GM19351 (cell line): ENCODE data around the gene ANKRD33B.
"Not testable (repeated sequence)": the region's sequence is repeated elsewhere in the genome, so short reads cannot be mapped to it uniquely, and the experiment has no call there.

ENCODE experiments used
- ATAC-seq: cut with Tn5 transposase; IDR thresholded peaks from one replicate; pipeline ENCODE4 v1.9.1; 2021; ENCODE audit warnings: mild to moderate bottlenecking, moderate library complexity; ENCODE audit not compliant: unreplicated experiment

ANKRD33B gene

DNA sequence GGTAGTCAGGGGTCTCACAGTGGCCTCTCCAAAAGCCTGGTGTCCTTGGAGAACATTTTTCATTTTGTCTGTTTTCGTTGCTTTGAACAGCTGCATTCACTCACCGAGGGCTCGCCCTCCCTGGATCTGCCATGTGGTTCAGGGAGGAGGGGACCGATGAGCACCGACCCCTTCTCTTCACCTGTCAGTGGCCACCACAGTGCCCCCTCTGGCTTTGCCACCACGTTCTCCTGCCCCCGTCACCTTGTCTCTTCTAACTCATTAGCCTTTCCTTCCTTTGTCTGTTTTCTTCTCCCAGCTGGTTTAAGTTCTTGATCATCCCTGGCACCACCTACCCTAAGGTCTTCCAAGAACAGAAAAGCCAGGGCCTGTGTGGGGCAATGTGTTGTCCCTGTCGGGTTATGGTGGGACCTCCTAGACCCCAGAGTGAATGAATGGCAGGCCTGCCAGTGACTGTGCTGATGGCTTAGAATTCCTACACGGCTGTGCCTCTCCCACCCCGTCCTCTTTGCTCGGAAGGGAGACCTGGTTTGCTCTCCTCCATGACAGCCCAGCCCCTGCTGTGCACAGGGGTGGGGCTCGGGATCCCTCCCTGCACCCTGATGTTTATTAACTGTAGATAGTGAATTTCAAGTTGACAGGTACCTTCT is 90.0 kb downstream of the ANKRD33B start:
- ATAC-seq, result no peak

DNA sequence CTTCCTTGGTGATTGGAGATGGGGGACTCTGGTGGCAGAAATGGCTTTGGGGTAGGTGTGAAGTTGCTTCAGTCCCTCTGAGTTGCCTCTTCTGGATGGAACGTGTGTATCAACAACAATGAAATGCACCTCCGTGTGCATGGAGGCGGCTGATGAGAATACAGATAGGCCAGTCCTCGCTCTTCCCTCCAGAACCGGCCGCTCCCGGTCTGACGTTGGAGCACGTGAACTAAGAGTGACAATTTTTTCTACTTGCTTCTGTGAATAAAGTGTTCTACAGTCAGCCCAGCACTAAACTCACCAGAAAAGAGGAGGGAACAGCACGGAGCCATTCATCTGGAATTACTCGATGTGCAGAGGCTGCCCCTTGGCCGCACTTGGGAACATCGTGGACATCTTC is 90.7 kb downstream of the ANKRD33B start:
- ATAC-seq, result no peak

DNA sequence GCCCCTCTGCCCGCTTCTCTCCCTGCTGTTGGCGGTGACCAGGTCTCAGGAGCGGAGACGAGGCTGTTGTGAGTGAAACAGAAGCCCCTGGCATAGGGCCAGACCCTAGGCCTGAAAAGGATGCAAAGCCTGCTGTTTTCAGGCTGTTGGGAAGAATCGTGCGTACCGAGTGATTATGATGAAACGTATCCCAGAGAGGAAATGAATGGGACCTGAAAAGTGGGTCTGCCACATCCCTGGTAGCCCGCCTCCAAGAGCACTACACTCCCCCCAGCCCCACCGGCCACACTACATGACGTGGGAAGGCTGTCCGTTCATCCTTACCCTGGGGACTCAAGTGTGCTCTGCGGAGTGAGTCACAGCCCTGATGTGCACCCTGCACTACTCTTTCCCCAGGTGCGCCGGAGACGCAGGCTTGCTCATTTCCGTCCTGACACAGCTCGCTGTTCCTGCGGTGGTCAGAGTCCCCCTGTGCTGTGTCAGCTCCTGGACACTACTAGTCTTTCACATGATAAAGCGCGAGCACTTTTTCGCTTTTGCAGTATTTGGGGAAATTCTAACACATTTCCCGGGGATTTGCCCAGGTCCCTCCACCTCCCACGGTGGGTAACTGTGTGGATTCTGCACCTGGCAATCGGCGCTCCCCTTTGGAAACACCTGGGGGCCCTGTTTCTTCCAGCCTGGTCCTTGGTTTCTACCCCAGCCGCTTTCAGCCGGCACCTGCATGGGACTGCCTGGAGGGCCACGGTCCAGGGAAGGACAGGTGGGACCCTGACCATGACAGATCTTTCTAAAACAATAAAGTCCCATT is 91.5 kb downstream of the ANKRD33B start:
- ATAC-seq, result peak; percentile 94

DNA sequence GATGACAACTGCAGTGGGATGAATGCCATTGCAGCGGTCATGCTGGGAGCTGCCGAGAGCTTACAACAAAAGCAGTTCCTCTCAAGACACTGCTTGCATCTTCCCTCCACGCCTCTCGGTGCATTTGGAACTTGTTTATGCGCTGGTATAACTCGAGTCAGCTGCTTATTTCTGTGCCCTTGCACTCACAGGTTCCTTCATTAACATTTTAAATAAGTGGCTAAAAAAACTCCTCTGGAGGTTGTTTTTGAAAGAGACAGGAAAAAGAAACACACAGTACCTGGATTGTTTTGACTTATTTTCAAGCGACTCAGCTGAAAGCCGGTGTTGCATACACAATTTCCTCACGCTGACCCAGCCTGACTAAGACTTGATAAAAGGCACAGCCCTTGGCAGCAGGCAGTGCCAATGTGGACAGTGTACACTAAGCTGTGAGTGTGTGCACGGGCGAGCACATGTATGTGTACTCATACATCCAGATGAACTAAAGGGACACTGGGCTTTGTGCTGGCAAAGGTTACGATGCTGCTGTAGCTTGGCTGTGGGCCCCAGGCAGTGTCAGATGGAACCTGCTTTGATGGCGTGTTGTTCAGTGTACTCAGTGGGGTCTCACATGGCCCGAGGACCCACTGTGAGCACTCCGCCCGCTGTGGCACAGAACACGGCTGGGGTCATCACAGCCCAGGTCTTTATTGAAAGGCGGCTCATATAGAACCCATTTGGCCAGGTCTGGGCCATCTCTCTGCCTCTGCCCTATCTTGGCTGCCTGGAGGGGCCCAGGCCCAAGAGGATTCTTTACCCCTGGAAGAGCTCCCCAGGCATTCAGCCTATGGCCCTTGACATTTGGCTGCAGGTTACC is 92.3 kb downstream of the ANKRD33B start:
- ATAC-seq, result no peak

DNA sequence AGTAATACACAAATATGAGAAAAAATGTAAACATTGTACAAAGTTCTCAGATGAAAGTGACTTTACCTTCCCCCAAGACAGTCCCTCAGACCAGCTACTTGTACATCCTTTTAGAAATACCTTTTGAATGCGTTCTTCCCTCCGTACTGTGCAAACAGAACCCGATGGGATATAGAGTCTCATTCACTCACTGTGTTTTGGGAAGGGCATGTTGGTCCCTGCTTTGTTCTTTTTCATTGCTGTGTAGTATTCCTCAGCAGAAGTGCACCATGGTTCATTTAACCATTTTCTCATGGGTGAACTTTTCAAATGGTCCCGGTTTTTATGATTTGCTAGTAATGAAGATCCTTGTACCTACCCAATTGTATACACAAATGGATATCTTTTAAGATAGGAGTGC is 94.4 kb downstream of the ANKRD33B start:
- ATAC-seq, result no peak

DNA sequence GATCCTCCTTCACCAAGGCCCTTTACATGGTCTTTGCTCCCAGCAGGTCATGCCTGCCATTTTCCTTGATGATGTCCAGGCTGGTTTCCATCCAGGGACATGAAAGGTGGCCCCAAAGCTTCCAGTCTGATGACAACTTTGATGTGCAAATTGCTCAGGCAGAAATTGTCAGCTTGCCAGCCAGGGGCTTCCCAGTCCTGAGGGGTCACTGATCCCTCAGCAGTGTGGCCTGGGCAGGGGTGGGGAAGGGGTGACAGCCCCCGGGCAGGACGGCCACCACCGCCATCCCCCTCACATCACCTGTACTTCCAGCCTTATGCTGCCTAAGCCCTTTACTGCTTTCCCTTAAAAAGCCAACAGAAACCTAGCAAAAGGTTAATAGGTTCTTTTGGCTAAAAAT is 96.3 kb downstream of the ANKRD33B start:
- no peak for ATAC-seq

DNA sequence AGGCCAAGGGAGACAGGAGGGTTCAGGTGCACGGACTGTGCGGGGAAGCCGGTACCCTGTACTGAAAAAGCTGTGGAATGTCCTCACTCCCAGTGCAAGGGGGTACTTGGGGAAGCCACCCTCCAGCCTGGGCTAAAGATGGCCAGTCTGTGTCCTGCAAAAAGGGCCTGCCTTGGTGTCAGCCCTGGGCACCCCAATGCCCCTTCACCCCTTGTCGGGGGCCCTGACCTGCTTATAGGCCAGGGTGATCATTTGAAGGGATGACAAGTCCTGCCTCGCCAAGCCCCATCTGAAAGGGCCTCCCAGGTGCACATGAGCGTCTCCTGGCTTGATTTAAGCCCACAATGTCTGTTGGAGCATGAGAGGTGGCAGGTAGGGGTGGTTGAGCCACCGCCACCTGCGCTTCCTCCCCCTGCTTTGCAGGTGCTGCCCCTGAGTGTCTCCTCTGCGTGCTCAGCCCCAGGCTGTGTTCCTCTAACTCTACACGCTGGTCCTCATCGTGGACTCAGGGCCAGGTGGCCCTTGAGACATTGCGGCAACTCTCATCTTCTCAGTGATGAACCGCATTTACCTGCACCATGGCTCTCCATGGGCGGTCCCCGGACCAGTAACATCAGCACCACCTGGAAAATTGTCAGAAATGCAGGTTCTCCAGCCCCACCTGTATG is 97.0 kb downstream of the ANKRD33B start:
- ATAC-seq, result no peak

DNA sequence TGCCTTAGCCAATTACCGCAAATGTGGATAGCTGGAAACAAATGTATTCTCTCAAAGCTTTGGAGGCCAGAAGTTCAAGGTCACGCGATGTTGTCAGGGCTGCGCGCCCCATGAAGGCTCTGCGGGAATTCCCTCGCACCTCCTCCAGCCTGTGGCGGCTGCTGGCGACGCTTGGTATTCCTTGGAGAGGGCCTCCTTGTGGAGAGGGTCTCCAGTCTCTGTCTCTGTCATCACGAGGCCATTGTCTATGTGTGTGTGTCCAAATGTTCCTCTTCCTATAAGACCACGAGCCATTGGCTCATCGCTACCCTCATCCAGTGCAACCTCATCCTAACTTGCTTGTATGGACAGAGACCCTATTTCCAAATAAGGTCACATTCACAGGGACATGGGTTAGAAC is 97.5 kb downstream of the ANKRD33B start:
- no peak for ATAC-seq

DNA sequence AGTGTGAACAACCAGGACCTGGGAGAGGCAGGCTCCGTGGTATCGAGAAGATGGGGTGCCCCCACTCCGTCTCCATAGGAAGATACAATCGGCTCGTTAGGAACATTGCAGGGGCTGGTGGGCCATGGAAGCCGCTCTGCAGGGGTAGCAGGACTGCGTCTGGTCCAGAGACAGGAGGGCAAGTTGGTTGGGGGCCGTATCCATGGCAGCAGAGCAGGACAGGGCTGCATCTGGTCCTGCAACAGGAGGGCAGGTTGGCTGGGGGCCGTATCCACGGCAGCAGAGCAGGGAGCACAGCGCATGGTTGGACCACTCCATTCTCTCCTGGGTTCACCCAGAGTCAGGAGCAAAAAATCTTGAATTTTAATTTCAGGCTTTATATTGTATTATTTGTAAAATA is 98.2 kb downstream of the ANKRD33B start:
- ATAC-seq, result no peak

DNA sequence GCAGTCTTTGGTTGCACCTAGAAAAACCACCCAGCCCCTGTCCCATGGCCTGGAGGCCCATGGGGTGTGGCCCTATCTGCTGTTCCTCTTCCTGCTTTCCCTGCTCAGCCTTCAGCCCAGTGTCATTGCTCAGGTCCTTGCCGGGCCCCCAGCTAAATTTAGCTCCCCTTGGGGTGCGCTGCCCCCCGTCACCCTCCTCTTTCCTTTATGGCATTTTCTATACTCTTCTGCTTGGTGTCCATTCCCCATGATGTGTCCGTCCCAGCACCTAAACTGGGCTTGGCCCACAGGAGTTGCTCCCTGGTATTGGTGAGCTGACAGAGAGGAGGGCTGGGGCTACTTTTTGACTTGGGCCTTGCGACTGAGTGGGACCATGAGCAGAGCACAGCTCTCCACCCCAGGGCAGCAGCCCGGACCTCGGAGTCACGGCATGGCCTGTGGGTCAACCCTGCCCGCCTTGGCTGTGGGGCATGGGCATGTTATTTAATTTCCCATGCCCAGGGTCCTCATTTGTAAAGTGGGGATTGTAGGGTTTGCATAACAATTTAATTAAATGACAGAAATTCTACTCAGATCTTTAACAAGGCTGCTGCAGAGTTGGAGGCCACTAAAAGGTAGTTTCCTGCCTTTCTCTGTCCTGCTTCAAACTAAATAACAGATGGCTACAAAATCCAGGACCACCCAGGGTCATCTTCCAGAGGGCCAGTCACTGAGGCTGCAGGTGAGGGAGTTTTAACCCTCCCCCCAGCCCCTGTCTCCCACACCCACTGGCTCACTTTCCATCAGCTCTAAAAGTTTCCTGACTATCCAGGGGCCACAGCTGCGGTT is 99.0 kb downstream of the ANKRD33B start:
- no peak for ATAC-seq

DNA sequence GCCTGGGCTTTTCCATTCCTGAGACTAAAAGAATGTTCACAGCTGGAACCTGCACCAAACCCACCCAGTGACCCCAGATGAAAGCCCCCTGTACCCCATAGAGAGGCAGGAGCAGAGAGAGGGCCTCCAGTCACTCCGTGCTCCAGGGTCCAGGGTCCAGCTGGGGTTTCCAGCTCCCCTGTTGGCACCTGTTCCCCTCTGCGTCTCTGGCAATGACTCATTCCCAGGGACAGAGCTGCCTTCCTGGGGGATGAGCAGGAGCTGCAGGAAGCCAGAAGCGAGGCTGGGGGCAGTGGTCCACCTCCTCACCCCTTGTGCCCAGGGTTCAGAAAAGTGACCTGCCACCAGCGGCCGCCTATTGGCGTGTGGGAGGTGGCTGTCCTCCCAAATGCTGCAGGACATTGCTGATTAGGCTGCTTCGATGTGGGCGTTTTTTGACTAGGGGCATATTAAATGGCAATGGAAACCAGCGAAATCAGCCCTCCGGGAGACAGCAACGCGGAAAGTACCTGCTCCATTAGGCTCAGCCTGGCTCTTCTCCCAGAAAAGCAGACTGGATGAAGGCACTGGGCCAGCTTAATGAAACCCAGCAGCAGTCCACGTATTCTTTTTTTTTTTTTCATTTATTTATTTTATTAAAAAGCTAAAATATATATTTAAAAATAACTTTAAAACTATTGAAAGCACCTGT is 99.8 kb downstream of the ANKRD33B start:
- no peak for ATAC-seq

DNA sequence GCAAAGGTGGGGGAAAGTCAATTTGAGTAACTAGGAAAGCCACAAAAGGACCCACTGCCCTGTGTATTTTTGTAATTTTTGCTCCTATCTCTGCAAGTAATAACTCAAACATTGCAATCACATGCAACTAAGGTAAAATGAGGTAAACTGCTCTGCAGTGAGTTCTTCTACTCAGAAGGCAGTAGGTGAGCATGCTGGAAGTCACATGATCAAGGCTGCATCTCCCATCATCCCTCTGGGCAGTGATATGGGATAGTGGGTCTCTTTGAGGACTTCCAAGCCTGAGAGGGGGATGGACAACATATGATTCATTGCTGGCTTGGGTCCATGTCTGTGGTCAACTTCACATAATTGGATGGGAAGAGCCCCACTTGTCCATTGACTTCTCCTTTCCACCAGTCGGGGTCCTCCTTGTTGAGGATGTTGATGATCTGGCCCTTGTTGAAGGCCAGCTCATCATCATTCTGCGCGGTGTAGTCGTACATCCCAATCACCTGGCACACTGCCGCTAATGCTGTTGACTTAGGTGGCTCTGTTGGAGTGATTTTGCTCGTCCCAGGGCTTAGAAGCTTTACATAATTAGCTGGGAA is 100.4 kb downstream of the ANKRD33B start:
- ATAC-seq, result not testable (repeated sequence)

DNA sequence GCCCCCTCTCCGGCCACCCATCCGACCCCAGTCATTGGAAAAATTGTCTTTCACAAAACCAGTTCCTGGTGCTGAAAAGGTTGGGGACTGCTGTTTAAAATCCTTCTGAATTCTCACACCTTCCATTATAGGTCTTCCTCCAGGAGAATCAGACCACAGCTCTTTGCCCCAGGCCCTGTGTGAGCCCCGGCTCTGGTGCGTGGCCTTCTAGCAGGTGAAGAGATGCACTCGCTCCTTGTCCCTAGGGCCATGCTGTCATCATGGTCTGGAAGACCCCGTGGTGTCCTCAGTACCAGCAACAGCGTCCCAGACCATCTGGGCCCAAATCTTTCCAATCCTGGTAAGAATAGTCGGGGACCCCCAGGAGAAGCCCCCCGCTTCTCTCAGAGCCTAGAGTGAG is 101.9 kb downstream of the ANKRD33B start:
- no peak for ATAC-seq

DNA sequence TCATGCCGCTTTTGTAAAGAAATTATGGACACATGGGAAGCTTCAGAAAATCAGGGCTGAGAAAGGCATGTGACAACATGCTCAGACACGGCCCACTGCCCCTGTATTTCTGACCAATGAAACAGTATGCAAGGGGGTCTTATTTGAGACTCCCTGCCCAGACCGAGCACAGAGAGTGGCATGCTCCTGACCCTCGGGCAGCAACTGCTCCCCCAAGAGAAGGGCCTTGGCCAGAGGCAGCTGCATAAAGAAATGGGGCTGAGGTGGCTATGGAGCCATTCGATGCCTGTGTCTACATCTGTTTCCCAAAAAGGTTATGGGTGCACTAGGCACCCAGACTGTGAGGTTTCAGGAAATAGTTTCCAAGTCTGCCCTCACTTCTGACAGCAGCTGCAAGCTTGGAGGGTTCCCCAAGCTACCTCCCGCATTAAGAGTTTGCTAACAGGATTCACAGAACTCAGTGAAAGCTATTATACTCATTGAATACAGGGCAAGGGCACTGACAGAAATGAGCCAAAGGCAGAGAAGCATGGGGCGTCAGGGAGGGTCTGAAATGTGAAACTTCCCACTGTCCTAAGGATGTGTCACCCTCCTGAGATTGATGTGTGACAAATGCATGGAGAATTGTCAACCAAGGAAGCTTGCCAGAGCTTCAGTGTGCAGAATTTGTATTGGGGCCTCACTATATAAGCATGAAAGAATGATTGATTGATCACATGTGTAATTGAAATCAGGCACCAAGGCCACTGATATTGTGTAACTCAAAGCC is 102.8 kb downstream of the ANKRD33B start:
- no peak for ATAC-seq

DNA sequence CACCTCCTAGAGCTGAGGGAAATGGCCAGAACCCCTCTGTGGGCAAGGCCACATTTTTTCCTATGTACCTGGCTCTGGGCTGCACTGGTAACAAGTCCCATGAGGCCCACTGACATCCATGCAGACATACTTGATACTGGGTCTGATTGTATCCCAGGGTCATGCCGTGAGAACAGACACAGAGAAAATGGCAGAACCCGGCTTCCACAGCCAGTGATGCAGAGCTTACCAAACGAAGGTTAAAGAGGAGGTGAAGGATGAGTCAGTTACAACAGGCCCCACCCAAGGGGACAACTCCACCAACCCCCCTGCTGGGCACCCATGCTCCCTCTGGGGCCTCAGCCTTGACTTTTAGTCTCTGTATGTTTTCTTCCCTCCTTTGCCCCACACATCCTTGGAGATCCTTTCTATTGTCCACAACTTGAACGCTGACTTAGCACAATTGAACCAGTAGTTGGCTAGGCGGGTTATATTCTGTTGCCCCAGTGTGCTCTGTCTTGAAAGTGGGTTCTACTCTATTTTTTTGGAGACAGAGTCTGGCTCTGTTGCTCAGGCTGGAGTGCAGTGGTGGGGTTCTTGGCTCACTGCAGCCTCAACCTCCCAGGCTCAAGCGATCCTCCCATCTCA is 103.7 kb downstream of the ANKRD33B start:
- ATAC-seq, result no peak

DNA sequence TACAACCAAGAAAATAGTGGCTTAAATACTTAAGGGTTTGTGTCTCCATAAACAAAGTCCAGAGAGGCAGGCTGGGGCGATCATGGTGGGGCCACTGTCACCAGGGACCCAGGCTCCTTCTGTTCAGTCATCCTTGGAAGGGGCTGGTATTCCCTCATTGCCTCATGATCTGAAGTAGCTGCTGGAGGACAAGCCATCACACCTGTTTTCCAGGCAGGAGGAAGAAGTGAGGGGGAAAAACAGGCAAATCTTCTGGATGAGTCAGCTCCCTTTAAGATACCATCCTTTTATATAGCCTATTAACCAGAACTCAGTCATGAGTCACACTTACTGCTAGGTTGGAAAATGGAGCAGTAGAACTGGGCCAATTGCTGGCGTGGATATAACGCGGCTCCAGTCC is 104.8 kb downstream of the ANKRD33B start:
- no peak for ATAC-seq

DNA sequence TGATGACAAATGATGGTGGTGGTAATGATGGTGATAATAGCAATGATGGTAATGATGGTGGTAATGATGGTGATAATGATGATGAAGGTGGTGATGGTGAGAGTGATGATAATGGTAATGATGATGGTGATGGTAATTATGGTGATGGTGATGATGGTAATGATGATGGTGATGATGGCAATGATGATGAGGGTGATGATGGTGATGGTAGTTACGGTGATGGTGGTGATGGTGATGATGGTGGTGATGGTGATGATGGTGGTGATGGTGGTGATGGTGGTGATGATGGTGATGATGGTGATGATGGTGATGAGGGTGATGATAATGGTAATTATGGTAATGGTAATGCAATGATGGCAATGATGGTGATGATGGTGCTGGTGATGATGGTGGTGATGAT is 106.1 kb downstream of the ANKRD33B start:
- no peak for ATAC-seq
